Activated CD4-positive, alpha-beta T cell treated with anti-CD3 and anti-CD28 coated beads for 24 hours (primary cell): ENCODE data around the gene PEX6.

Experiments
- DNase-seq, 2 donors: peaks; one replicate each; pipeline ENCODE4 v3.0.0-alpha.2; 2020; ENCODE audit warnings: low read depth in 2 of 2

The PEX6 gene, protein sequence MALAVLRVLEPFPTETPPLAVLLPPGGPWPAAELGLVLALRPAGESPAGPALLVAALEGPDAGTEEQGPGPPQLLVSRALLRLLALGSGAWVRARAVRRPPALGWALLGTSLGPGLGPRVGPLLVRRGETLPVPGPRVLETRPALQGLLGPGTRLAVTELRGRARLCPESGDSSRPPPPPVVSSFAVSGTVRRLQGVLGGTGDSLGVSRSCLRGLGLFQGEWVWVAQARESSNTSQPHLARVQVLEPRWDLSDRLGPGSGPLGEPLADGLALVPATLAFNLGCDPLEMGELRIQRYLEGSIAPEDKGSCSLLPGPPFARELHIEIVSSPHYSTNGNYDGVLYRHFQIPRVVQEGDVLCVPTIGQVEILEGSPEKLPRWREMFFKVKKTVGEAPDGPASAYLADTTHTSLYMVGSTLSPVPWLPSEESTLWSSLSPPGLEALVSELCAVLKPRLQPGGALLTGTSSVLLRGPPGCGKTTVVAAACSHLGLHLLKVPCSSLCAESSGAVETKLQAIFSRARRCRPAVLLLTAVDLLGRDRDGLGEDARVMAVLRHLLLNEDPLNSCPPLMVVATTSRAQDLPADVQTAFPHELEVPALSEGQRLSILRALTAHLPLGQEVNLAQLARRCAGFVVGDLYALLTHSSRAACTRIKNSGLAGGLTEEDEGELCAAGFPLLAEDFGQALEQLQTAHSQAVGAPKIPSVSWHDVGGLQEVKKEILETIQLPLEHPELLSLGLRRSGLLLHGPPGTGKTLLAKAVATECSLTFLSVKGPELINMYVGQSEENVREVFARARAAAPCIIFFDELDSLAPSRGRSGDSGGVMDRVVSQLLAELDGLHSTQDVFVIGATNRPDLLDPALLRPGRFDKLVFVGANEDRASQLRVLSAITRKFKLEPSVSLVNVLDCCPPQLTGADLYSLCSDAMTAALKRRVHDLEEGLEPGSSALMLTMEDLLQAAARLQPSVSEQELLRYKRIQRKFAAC

DNA sequence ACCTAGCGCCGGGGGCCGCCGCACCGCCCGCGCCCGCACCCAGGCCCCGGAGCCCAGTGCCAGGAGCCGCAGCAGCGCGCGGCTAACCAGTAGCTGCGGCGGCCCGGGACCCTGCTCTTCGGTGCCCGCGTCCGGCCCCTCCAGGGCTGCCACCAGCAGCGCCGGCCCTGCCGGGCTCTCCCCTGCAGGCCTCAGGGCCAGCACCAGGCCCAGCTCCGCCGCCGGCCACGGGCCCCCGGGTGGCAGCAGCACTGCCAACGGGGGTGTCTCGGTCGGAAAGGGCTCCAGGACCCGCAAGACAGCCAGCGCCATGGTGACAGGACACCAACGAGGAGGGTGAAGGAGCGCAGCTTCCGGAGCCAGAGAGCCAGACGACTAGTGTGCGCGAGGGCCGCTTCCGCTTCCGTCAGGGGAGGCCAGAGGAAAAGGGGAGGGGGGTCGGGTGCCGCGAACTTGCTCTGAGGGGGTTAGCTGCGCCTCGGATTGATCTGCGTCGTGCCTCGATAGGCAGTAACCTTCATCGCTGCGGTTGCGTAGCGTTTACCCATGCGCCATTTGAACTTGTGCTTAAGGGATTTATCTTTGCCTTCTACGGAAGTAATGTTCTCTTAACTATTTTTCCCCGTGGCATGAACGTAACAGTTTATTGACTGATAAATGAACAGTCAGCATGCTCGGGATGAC is at the start of gene PEX6:
Gene PEX6 (minus strand): TSS at position 343 of the 684 bp plus-strand sequence. CDS start 31 bp downstream, at position 312.
- DNase-seq = peak; percentile 88 to 95

DNA sequence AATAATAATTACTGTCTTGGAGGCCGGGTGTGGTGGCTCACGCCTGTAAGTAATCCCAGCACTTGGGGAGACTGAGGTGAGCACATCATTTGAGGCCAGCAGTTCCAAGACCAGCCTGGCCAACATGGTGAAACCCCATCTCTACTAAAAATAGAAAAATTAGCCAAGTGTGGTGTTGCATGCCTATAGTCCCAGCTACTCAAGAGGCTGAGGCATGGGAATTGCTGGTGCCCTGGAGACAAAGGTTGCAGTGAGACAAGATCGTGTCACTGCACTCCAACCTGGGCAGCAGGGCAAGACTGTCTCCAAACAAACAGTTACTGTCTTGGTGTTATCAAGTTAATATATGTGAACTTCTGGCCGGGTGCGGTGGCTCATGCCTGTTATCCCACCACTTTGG is 47.4 kb upstream of the PEX6 start:
- DNase-seq = no peak

DNA sequence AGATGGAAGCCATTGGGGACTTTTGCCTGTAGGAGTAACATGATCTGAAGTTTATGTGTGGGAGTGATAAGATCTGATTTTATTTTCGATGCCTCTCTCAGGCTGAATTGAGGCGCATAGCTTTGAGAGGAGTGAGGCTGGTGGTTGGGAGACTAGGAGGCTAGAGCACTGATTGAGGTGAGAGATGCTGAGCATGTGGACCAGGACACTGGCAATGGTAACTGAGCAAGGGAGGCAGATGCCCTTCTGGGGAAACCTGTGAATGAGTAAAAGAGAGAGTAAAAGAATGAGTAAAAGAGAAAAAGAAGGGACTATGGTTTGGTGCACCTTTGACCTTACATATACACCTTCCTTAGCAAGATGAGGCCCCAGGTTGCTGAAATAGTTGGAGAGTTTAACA is 45.5 kb upstream of the PEX6 start:
- no peak for DNase-seq

DNA sequence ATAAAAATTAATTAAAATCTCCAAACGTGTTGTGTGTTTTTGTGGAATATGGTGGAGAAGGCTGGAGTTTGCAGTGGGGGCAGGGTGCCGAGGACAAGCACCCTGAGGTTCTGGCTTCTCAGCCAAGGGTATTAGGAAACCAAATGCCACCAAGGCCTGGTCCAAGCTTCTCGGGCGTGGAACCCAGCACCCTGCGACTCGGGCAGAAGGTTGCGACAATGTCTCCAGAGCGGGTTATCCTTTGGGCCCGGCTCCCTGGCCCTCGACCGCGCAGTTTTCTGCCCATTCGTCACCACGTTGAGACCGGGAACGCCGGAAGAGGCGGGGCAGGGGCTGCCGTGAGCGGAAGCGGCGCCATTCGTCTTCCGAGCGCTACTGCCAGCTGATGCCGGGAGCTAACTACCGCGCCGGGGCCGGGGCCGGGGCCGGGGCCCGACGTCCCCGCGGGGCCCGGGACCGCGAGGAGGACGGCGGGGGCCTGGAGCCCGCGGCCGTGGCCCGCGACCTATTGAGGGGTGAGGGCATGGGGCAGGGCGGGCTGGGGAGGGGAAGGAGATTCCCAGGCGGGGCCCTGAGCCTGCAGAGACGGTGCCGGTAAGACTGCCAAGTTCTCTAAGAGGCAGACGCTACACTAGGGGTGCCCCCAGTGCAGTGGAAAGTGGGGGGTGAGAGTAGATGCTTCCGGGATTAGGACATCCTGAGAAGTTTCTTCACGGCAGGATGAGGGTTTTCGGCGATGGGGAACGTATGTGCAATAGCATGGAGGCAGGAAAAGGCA is 42.5 kb upstream of the PEX6 start, which contains the start of gene RRP36:
Gene RRP36 (plus strand): TSS at position 354 of the 778 bp plus-strand sequence. CDS start 32 bp downstream, at position 386.
- peak; percentile 62 to 63 for DNase-seq

DNA sequence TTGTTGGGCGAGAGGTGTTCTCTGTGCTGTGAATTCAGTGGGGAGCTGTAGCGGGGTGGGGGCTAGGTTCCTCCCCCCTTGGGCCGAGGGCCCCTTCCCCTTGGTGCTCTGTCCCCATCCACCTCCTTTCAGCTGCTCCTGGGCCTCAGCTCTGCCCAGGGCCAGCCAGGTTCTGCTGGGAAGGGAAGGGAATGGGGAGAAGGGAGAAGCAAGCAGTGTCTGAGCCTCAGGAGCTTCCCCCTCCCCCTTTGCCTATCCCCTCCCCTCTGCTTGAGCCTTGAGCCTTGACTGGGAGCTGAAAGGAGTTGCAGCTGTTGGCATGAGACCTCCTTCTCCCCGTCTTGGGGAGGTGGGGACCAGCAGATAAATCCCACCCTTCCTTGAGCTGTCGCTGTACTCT is 41.9 kb upstream of the PEX6 start:
- no peak for DNase-seq

DNA sequence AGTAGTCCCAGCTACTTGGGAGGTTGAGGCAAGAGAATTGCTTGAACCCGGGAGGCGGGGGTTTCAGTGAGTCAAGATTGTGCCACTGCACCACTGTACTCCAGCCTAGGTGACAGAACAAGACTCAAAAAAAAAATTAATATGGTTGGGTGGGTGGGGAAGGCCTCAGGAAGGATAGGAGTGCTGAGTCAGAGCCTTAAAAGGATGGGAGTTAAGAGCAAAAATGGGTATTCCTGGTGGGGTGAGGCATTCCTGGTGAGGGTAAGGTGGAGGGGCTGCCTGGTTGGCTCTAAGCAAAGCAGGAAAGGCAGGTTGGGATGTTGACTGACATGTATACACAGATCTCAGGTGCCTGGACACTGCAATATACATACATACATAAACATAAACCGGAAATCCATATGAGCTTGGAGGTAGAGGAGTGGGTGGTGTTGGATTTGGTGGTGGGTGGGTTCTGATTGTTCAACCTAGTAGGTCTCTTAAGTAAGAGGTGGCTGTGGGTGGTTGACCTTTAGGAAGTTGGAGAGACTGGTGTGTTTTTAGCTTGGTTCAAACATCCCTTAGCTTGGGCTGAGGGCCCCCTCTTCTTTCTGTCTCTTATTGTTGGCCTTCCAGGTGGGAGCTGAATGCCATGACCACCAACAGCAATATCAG is 41.2 kb upstream of the PEX6 start:
- no peak for DNase-seq

DNA sequence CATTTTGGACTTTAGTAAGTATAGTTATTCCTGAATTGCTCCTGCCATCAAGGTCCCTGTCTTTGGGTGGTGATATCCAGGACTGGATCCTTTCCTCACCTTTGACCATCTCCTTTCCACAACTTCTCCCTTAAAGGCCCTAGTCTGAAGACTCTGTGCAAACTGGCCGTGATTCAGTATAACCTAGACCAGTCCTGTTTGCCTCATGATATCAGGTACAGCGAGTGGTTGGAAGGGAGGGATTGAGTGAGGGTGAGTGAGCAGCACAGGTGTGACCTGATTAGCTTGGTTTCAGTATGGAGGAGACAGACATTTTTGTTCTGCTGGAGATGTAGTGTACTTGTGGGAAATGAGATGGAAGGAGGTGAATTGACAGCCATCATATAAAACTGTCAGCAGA is 40.2 kb upstream of the PEX6 start:
- DNase-seq = no peak

DNA sequence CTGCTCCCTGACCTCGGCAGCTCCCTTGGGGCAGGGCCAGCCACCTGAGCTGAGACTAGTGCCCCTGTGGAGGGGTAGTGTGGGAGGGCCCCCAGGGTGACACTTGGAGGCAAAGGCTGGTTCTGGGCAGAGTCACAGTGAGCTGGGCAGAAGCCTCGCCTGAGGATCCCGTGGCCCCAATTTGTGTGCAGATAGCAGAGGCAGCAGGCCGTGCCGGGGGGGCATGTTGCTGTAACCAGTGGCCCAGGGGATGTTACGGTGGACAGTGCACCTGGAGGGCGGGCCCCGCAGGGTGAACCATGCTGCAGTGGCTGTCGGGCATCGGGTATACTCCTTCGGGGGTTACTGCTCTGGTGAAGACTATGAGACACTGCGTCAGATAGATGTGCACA is 38.0 kb upstream of the PEX6 start:
- DNase-seq = no peak

DNA sequence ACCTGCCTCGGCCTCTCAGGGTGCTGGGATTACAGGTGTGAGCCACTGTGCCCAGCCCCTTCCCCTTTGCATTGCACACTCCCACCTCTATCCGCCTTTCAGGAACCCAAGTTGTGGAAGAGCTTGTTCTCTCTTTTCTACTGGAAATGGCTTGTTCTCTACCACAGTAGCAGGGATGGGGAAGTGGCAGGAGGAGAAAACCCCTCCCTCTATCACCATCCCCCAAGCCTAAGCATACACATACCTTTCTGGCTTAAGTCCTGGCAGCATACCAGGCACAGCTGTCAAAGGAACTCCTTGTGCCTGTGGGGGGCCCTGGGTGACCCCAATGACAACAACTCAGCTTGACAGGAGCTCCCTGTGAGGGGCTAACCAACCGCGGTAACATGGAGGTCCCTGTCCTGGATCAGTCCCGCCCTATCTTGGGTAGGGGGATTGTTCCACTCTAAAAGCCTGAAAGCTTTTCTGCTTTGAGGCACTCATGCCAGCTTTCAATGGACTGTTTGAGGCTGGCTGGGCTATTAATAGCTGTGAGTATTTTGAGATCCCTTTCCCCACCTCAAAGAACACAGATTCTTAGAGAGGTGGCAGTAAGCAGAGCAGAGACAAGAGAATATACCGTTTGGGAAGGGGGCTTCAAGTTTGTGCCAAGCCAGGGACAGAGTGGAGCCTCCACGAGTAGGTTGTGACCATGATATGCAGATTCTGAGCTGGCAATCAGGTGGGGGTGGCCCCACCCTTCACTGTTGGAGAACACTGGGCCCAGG is 37.4 kb upstream of the PEX6 start:
- no peak for DNase-seq

DNA sequence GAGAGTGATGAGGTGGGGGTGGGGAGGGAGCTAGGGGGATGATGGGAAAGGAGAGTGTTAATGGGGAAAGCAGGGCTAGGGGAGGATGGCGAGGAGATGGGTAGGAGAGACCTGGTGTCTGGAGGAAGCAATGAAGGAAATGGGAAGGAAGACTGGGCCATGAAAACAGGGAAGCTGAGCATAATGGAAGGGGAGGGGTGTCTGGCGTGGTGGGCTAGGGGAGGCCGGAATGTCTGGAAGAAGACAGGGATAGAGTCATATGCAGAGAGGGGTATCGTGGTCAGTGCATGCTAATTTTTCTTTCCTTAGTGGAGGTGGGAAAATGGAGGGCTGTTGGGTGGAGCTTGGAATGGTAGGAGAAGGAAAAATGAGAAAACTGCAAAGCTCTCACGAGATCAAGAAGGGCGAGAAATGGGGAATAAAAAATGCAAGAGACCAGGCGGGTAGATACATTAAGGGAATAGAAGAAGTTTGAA is 35.5 kb upstream of the PEX6 start:
- no peak for DNase-seq

DNA sequence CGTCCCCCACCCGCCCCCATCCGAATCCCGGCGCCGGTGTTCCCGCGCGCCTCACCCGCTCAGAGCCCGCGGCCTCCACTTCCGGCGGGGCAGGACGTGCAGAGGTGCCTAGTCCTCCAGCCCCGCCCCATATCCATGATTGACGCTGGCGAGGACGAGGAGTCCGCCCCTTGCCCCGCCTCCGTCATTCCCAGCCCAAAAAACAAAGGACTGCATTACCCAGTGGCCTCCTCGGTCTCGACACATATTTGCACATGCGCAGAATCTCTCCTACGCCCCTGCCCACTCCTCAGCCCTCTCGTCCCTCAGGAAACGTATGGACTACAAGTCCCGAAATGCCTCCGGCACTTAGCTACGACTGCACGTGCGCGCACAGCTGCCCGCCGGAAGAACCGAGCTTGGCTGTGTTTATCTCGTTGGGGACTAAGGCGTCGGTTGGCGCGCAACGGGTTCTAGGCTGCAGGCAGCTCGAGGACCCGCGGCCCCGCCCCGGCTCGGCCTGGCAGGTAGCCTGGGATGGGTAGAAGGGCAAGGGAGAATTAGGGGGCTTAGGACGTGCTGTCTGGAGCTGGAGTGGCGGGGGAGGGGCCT is 35.0 kb upstream of the PEX6 start, which contains the start of the genes KLHDC3 and MEA1:
Gene KLHDC3 (plus strand): TSS at position 407 of the 591 bp plus-strand sequence. CDS start 2,944 bp downstream, outside the sequence.
Gene MEA1 (minus strand): TSS at position 104 of the 591 bp plus-strand sequence. CDS start 133 bp downstream, outside the sequence.
- peak; percentile 98 for DNase-seq

DNA sequence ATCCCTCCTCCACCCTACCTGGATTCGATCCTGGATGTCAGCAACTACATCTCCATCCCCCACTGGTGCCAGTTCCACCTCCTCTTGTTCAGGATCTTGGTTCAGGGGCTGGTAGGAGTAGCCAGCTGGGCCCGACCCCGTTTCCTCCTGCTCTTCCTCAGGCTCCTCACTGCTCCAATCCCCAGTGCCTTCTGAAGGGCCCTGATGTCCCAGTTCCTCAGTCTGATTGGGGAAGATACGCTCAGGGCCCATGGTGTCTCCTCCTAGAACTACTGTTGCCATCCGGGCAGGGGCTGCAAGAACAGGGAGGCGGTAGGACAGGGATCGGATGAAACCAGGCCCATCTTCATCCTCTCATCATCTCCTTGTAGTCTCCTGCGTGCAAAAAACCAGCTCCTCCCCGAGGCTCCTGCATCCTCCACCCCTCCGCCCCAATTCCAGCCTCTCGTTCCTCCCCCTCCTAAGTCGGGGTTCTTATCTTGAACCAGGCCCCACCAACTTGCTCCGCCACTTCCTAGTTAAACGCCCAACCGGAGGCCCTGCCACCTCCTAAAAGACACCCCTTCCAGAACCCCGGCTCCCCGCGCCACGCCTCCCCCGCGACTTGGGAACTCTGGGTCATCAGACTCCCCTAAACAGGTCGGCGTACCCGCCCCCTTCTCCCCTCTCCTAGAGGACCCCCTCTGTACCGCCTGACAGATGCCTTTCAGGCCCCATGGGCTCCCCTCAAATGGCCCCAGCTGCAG is 34.3 kb upstream of the PEX6 start:
- DNase-seq = no peak

DNA sequence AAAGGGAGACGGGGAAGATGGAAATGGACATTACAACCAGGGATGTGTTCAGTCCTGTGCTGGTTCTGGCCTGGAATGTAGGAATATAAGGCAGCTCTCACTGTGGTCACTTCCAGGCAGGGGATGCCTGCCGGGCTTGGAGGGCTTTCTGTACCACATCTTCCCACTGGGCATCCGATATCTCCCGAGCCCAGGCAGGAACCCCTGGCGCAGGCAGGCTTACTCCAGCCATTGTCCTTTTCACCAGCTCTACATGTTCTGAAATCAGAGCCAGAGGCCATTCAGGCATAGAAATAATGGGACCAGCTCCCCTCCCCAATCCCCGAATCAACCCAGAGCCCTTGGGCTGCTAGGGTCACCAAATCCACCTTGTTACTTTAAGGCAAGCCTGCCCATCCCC is 33.4 kb upstream of the PEX6 start:
- no peak for DNase-seq

DNA sequence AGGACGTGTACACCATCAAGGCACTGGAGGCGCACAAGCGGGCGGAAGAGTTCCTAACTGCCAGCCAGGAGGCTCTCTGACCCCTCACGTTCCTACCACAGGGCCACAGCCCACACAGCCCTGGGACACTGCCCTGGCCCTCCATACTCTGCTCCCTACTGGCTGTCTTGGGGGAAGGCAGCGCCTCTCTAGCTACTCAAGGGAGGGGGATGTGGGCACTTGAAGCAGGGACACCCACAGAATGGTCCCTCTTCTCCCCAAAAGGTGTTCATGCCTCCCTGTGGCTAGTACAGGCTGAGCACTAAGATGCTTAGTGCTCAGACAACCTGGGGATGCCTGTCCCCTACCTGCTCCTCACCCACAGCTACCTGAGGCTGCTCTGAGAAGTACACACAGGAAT is 32.2 kb upstream of the PEX6 start:
- DNase-seq = no peak

DNA sequence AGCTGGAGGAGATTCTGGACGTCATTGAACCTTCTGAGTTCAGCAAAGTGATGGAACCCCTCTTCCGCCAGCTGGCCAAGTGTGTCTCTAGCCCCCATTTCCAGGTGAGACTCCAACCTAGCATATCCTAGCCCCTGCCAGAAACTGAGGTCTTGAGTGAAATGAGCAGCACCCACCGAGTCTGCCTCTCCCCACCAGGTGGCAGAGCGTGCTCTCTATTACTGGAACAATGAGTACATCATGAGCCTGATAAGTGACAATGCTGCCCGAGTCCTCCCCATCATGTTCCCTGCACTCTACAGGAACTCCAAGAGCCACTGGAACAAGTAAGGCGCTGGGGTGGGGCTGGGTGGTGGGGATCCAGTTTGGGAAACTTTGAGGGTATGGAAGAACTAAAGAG is 30.1 kb upstream of the PEX6 start:
- no peak for DNase-seq

DNA sequence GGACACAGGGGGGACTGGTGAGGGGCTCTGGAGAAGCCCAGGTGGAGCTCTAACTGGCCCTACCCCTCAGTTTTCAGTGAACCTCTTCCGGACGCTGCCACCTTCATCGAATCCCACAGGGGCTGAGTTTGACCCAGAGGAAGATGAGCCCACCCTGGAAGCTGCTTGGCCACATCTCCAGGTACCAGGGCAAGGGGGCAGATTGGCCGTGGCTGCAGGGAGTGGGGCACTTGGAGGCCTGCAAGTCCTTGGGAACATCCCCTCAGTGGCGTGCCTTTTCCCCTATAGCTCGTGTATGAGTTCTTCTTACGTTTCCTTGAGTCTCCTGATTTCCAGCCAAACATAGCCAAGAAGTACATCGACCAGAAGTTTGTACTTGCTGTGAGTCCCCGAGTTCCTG is 28.1 kb upstream of the PEX6 start:
- DNase-seq = no peak

DNA sequence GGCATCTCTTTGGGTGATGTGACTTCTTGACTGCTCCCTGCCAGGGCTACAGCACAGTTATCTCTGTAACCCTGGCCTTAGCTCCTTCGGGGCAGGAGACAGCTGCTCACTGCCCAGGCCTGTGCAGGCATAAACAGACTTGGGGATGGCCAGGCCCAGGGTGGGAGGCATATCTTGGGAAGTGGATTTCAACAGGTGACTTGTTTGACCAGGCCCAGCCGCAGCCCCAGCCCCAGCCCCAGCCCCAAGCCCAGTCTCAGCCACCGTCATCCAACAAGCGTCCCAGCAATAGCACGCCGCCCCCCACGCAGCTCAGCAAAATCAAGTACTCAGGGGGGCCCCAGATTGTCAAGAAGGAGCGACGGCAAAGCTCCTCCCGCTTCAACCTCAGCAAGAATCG is 27.3 kb upstream of the PEX6 start:
- DNase-seq = no peak

DNA sequence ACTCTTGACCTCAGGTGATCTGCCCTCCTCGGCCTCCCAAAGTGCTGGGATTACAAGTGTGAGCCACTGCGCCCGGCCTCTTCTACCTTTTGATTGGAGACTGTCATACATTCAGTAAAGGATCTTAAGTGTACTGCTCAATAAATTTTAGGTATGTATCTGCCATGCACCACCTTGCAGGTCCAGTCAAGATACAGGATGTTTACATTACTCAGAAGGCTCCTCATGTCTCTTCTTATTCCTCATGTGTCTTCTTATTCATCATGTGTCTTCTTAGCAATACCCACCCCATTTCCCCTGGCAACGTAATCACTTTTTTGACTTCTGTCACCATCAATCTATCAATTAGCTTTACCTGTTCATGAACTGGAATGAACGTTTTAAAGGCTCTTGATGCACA is 26.9 kb upstream of the PEX6 start:
- DNase-seq = no peak
